Mesothelial cell of epicardium (in vitro differentiated cells): Measurements from ENCODE around the gene SOWAHA. TPM values are rescaled to one million over a fixed set of nuclear protein-coding genes. Genes with fewer than 3 reads are reported as not detected.

Experiments used
- DNase-seq, 2 experiments: peaks; one replicate each; pipeline ENCODE4 v3.0.0; 2021; ENCODE audit warnings: low spot score in 2 of 2; ENCODE audit not compliant: unreplicated experiment in 2 of 2
- H3K27ac Mint-ChIP-seq: 2 replicates; pipeline ENCODE4 v1.8.0; 2021; ENCODE audit warnings: mixed read lengths
- H3K27me3 Mint-ChIP-seq: 2 replicates; pipeline ENCODE4 v1.8.0; 2021; ENCODE audit warnings: low read depth, mixed read lengths
- H3K36me3 Mint-ChIP-seq: 2 replicates; pipeline ENCODE4 v1.8.0; 2021; ENCODE audit warnings: mixed read lengths
- H3K4me1 Mint-ChIP-seq: 2 replicates; pipeline ENCODE4 v1.8.0; 2021; ENCODE audit warnings: mixed read lengths
- H3K4me3 Mint-ChIP-seq: 2 replicates; pipeline ENCODE4 v1.8.0; 2021; ENCODE audit warnings: mild to moderate bottlenecking, moderate library complexity, mixed read lengths
- H3K9me3 Mint-ChIP-seq: 2 replicates; pipeline ENCODE4 v1.8.0; 2021; ENCODE audit warnings: mixed read lengths
- total RNA-seq: library from RNA; stranded (reverse); gene quantifications from 3 replicates; pipeline ENCODE4 v1.2.1, GENCODE V29; 2021
- TF ChIP-seq, protein P1 (sequence below): fragments of 200-600 bp; sonication (generic); IDR thresholded peaks from one replicate; pipeline ENCODE4 v1.5.0; 2021; ENCODE audit warnings: antibody characterized with exemption; ENCODE audit not compliant: unreplicated experiment

SOWAHA gene
- total RNA-seq, 1 donor from 2014 or later, result 0.67 TPM

GRCh38 chr5:132822650-132823480 is 9.8 kb downstream of the SOWAHA start:
- Mint-ChIP-seq H3K4me1 (peaks cover 15% of the 10 kb centered on the region), H3K36me3 (no peaks in the 10 kb centered on the region), H3K4me3 (peak overlapping the region; percentile 59), H3K27ac (no peak overlapping the region), H3K27me3 (peaks cover 19% of the 10 kb centered on the region), H3K9me3 (no peaks in the 10 kb centered on the region)
- DNase-seq, result peak; percentile 33 to 71
- TF ChIP-seq, protein P1, sequence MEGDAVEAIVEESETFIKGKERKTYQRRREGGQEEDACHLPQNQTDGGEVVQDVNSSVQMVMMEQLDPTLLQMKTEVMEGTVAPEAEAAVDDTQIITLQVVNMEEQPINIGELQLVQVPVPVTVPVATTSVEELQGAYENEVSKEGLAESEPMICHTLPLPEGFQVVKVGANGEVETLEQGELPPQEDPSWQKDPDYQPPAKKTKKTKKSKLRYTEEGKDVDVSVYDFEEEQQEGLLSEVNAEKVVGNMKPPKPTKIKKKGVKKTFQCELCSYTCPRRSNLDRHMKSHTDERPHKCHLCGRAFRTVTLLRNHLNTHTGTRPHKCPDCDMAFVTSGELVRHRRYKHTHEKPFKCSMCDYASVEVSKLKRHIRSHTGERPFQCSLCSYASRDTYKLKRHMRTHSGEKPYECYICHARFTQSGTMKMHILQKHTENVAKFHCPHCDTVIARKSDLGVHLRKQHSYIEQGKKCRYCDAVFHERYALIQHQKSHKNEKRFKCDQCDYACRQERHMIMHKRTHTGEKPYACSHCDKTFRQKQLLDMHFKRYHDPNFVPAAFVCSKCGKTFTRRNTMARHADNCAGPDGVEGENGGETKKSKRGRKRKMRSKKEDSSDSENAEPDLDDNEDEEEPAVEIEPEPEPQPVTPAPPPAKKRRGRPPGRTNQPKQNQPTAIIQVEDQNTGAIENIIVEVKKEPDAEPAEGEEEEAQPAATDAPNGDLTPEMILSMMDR, result no peak

- Mint-ChIP-seq H3K27ac (no peak overlapping the region), H3K4me1 (peaks cover 15% of the 10 kb centered on the region), H3K9me3 (no peaks in the 10 kb centered on the region), H3K4me3 (peak overlapping the region; percentile 59), H3K36me3 (no peaks in the 10 kb centered on the region), H3K27me3 (peaks cover 26% of the 10 kb centered on the region)
- no peak for DNase-seq
- TF ChIP-seq, protein P1, result no peak
Measured at GRCh38 chr5:132823481-132824050, 10.5 kb downstream of the SOWAHA start.

DNA sequence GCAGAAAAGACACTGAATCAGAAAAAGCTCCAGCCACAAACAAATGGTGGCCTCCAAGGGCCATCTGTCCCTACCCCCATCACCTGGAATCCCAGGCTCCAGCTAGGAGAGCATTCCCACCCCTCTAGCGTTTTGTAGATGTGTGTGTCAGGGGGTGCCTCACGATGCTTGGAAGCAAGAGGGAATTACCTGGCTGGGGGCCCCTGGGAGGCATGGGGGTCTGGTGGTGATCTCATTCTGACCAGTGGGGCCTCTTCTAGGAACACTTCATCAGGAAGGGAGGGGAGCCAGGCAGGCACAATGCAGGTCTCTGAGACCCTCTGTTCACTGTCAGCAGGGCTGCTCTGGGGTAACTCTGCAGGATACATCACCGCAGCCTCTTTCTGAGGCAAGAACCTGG is 11.3 kb downstream of the SOWAHA start:
- no peak for DNase-seq
- Mint-ChIP-seq H3K4me1 (peaks cover 20% of the 10 kb centered on the region), H3K9me3 (no peaks in the 10 kb centered on the region), H3K36me3 (no peaks in the 10 kb centered on the region), H3K27me3 (peaks cover 33% of the 10 kb centered on the region), H3K27ac (no peak overlapping the region), H3K4me3 (peak overlapping the region; percentile 17)
- TF ChIP-seq, protein P1, result no peak

- TF ChIP-seq, protein P1, result no peak
- DNase-seq, result peak; percentile 37 to 53
- no peak overlapping the region for H3K27ac Mint-ChIP-seq
- H3K9me3 Mint-ChIP-seq, result no peaks in the 10 kb centered on the region
- peaks cover 36% of the 10 kb centered on the region for H3K27me3 Mint-ChIP-seq
- peaks cover 18% of the 10 kb centered on the region for H3K4me1 Mint-ChIP-seq
- peak overlapping the region; percentile 36 for H3K4me3 Mint-ChIP-seq
- no peaks in the 10 kb centered on the region for H3K36me3 Mint-ChIP-seq
Measured at GRCh38 chr5:132825033-132825833, 12.1 kb downstream of the SOWAHA start.

DNA sequence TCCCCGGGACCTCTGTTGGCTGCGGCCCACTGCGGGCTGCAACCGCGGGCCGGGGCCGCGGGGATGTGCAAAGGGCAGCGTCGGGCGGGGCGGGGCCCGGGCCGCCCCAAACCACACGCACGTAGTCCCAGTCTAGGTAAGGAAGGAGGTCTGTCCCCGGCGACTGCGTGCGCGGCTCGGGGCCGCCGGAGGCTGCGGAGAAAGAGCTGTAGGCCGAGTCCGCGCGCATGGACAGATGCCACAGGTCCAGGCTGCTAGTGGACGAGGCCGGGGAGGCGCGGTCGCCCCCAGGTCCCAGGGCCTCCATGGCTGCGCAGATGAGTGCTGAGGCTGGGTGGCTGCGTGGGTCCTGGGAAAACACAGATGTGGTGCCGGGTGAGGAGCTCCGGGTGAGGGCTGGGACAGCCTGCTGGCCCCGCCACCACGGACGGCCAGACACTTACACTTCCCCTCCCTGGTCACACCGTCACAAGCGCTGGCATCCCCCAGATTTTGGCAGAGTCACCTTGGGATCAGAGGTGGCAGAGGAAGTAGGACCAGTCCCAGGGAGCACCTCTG is 12.8 kb downstream of the SOWAHA start:
- Mint-ChIP-seq H3K9me3 (no peaks in the 10 kb centered on the region), H3K36me3 (no peaks in the 10 kb centered on the region), H3K27me3 (peaks cover 36% of the 10 kb centered on the region), H3K27ac (no peak overlapping the region), H3K4me3 (peak overlapping the region; percentile 40), H3K4me1 (peaks cover 18% of the 10 kb centered on the region)
- TF ChIP-seq, protein P1, result no peak
- peak in 1 of 2 experiments; percentile 38 for DNase-seq
